MCF 10A (cell line): ENCODE results near the gene MGAT5B. TPM values are rescaled to one million over a fixed set of nuclear protein-coding genes. Genes with fewer than 3 reads are reported as not detected.

ENCODE experiments used
- BruUV-seq: library from RNA; stranded (reverse); fragments of 400-500 nt; replicated peaks from 2 replicates; lab custom pipeline; 2021; lab: Mats Ljungman, UMichigan
- CTCF ChIA-PET: fragments of 300-600 bp; sonication (Branson Sonifier 250); formaldehyde crosslinking; extraction: SDS; loops from one replicate; lab custom pipeline; 2021; ENCODE audit warnings: antibody characterized with exemption, inconsistent platforms; lab: Yijun Ruan, JAX
- POLR2A ChIA-PET: fragments of 300-600, 350-650 bp; sonication (Branson Sonifier 250); formaldehyde crosslinking; extraction: SDS; loops from one replicate; lab custom pipeline; 2020; ENCODE audit warnings: antibody characterized with exemption, inconsistent platforms; lab: Yijun Ruan, JAX
- DNase-seq: peaks from one replicate; pipeline ENCODE4 v3.0.0-alpha.2; 2018; ENCODE audit not compliant: unreplicated experiment
- H3K27ac Mint-ChIP-seq: one replicate; pipeline ENCODE4 v1.8.0; 2022; ENCODE audit warnings: mild to moderate bottlenecking, low read depth, mixed read lengths; ENCODE audit not compliant: unreplicated experiment
- H3K27me3 Mint-ChIP-seq: one replicate; pipeline ENCODE4 v1.8.0; 2022; ENCODE audit warnings: mixed read lengths; ENCODE audit not compliant: insufficient read depth, unreplicated experiment
- H3K36me3 Mint-ChIP-seq: one replicate; pipeline ENCODE4 v1.8.0; 2022; ENCODE audit warnings: mild to moderate bottlenecking, moderate library complexity, mixed read lengths; ENCODE audit not compliant: insufficient read depth, unreplicated experiment
- H3K4me1 Mint-ChIP-seq: one replicate; pipeline ENCODE4 v1.8.0; 2022; ENCODE audit warnings: mixed read lengths; ENCODE audit not compliant: insufficient read depth, unreplicated experiment
- H3K4me3 Mint-ChIP-seq: one replicate; pipeline ENCODE4 v1.8.0; 2022; ENCODE audit warnings: mild to moderate bottlenecking, moderate library complexity, mixed read lengths; ENCODE audit not compliant: unreplicated experiment
- H3K9me3 Mint-ChIP-seq: one replicate; pipeline ENCODE4 v1.8.0; 2022; ENCODE audit warnings: mixed read lengths; ENCODE audit not compliant: unreplicated experiment
- intact Hi-C: fragments of 100-400 bp; cut with micrococcal nuclease; formaldehyde crosslinking; loops from 2 replicates; pipeline ENCODE4 v1.14.1; 2022
- total RNA-seq: library from RNA; stranded (reverse); gene quantifications from 2 replicates; pipeline ENCODE4 v1.2.3, GENCODE V29; 2022
- TF ChIP-seq, protein P1 (sequence below): fragments of 200-600 bp; IDR thresholded peaks from one replicate; pipeline ENCODE4 v1.8.0; 2022; ENCODE audit warnings: antibody characterized with exemption, mild to moderate bottlenecking; ENCODE audit not compliant: unreplicated experiment

Gene MGAT5B
- total RNA-seq, 1 experiment from 2014 or later, result 1.7 TPM

- BruUV-seq, result no TSS peak
- no peaks in the 10 kb centered on the region for H3K4me1 Mint-ChIP-seq
- H3K27ac Mint-ChIP-seq, result no peak overlapping the region
- no peaks in the 10 kb centered on the region for H3K9me3 Mint-ChIP-seq
- DNase-seq, result no peak
- no peaks in the 10 kb centered on the region for H3K27me3 Mint-ChIP-seq
- H3K4me3 Mint-ChIP-seq, result no peak overlapping the region
- H3K36me3 Mint-ChIP-seq, result no peaks in the 10 kb centered on the region
- TF ChIP-seq, protein P1, sequence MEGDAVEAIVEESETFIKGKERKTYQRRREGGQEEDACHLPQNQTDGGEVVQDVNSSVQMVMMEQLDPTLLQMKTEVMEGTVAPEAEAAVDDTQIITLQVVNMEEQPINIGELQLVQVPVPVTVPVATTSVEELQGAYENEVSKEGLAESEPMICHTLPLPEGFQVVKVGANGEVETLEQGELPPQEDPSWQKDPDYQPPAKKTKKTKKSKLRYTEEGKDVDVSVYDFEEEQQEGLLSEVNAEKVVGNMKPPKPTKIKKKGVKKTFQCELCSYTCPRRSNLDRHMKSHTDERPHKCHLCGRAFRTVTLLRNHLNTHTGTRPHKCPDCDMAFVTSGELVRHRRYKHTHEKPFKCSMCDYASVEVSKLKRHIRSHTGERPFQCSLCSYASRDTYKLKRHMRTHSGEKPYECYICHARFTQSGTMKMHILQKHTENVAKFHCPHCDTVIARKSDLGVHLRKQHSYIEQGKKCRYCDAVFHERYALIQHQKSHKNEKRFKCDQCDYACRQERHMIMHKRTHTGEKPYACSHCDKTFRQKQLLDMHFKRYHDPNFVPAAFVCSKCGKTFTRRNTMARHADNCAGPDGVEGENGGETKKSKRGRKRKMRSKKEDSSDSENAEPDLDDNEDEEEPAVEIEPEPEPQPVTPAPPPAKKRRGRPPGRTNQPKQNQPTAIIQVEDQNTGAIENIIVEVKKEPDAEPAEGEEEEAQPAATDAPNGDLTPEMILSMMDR, result no peak
- ChIA-PET CTCF (no interaction called here), POLR2A (no interaction called here)
- intact Hi-C loops, result no loop called here
Observed at GRCh38 chr17:76907352-76907751, 39.1 kb downstream of the MGAT5B start.

- POLR2A ChIA-PET, result no interaction called here
- DNase-seq, result peak; percentile 55
- TF ChIP-seq, protein P1, result no peak
- Mint-ChIP-seq H3K4me3 (no peak overlapping the region), H3K4me1 (no peaks in the 10 kb centered on the region), H3K36me3 (no peaks in the 10 kb centered on the region), H3K27ac (no peak overlapping the region), H3K27me3 (no peaks in the 10 kb centered on the region), H3K9me3 (no peaks in the 10 kb centered on the region)
- intact Hi-C loops, result no loop called here
- no TSS peak for BruUV-seq
- CTCF ChIA-PET, result interaction anchor here (0.6 kb wide), 1 partner anchor 1072 kb away, joined by 3 read pairs; no protein-coding TSS in a partner anchor
Observed at GRCh38 chr17:76909971-76910760, 42.0 kb downstream of the MGAT5B start.

DNA sequence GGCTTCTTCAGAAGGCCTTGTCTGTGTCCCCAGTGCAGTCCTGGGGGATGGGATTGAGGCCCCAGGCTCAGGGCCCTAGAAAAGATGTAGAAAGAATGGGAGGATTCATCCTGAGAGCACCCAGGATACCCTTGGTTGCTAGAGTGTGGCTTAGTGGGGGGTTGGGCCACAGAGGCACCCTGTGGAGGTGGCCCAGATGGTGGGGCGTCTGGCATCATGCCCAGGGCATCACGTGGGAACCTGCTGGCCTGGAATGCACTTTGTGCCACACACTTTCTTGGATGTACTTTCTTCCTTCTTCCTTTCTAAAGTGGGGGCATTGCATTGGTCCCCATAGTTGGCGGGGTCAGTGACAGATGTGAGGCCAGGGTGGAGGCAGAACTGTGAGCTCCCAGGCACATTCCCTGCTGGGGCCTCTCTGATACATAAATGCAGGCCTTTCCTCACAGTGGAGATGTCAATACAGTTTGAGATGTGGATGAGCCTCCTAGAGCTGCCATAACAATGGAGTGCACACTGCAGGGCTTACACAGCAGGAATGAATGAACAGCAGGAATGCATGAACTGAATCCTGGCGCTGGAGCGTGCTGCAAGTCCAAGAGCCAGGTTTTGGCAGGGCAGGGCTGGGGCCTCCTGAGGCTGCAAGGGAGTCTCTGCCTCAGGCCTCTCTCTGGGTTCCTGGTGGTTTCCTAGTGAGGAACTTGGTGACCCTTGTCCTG is 43.3 kb downstream of the MGAT5B start:
- Mint-ChIP-seq H3K36me3 (peaks cover 2% of the 10 kb centered on the region), H3K9me3 (no peaks in the 10 kb centered on the region), H3K27me3 (no peaks in the 10 kb centered on the region), H3K4me1 (no peaks in the 10 kb centered on the region), H3K4me3 (no peak overlapping the region), H3K27ac (no peak overlapping the region)
- DNase-seq, result no peak
- POLR2A ChIA-PET, result no interaction called here
- BruUV-seq, result no TSS peak
- CTCF ChIA-PET, result interaction anchor here (0.7 kb wide), 1 partner anchor 27 kb away, joined by 3 read pairs; no protein-coding TSS in a partner anchor
- TF ChIP-seq, protein P1, result no peak
- intact Hi-C loops, result no loop called here
